Stimulated activated CD4-positive, alpha-beta T cell treated with anti-CD3 and anti-CD28 coated beads, Interleukin-15, amount 100 ng/mL, for 1 hour (primary cell): Measurements from ENCODE around the gene HOXD1.

ENCODE experiments used
- DNase-seq, 2 donors: peaks; one replicate each; pipeline ENCODE4 v3.0.0-alpha.2; 2020; ENCODE audit warnings: low read depth in 1 of 2, low spot score in 1 of 2

Gene HOXD1

DNA sequence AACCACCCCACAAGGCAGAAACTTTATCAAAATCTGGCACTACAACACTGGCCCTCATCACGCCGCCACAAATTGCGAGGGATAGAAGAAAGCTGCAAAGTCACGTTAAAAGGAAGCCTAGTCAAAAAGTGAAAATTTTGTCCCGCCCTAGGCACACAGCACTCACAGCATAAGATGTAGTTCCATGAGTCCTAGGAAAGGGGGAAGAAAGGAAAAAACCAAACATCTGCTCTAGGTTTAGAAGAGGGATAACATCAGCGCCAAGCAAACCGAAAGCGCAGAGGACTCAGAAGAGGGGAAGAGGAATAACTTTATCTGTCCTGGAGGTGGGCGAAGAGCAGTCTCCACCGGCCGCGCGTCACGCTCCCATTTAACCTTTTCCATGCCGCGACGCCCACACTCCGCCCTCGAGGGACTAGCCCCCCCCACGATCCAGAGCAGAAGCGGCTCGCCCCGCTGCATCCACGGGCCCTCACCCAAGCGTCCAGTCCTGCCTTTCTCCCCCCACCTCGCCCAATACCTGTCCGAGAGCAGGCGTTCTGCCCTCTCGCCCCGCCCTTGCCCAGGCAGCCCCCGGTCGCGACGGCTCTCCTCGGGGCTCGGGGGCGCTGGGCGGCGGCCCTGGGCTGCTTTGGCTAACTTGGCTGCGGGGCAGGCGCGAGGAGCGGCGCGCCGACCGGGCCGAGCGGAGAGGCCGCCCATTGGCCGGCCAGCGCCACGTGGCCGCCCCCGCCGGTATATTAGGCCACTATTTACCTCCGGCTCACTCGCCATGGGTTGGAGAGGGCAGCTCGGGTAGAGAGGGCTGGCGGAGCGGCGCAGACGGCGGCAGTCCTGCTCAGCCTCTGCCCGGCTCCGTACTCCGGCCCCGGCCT lies at the start of gene HOXD1:
TSS of gene HOXD1 (plus strand) at position 770 of the 875 bp plus-strand sequence. CDS start 134 bp downstream, outside the sequence.
- no peak for DNase-seq

DNA sequence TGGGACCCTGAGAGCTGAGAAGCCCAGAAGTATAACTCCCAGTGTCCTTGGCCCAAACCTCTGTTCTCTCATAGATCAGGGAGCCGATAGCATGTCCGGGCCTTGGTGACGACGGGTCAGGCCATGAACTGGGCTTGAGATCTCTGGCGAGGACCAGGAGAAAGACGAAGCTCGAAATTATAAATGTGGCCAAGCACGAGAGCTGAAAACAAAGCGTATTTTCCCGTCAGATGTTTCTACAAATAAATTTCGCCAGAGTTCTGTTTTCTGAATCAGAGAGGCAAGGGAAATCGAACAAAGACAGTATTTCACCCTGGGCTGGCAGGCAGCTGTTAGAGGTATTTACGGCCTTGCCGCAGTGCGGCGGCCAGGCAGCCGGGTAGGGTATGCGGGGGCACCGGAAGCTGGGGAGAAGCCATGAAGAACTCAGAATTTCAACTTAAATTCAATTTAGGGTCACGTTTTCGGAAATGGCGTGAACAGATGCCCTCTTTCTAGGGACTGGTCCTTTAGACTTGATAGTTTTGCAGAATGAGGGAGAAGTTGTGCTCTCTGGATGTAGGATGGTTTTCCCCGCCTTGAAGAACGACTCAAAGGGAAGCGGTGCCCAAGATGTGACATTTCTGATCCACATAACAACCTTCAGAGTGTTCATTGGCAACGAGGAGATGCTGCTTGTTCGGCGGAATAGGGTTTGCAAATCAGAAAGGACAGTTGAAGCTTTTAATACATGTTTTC lies 49.4 kb upstream of the HOXD1 start:
- no peak for DNase-seq

DNA sequence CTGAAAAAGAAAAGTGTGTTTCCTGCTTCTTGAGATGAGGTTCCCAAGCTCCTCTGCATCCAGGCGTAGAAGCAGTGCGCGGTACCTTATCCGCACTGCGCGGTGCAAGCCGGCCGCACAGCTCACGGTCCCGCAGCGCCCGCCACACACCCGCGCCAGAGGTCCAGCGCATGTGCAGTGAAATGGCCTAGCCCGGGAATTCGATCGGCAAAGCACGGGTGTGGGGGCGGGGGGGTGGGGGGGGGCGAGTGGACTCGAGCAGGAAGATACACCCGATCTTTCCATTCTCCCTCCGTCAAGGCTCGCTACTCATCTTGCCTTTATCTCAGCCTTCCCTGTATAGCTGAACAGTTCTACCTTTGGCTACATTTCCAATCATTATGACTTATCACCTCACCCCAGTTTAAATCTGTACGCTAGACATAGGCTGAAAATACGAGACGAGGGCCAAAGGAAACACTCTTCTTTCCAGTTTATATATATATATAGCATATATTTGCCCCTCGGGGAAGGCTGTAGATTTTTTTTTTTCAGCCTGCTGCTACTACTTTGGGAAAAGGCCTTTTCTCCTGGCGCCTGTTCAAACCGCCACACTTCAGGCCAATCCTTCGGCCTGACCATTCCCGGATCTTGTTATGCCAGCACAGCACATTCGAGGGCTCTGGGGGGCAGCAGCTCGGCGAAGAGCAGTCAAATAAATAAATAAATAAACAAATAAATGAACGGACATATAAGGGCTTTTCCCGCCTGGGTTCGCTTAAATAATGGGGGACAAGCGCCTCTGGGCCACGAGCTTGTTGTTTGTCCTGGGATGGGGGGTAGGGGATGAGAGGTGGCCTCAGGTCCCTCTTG lies 48.6 kb upstream of the HOXD1 start:
- no peak for DNase-seq

DNA sequence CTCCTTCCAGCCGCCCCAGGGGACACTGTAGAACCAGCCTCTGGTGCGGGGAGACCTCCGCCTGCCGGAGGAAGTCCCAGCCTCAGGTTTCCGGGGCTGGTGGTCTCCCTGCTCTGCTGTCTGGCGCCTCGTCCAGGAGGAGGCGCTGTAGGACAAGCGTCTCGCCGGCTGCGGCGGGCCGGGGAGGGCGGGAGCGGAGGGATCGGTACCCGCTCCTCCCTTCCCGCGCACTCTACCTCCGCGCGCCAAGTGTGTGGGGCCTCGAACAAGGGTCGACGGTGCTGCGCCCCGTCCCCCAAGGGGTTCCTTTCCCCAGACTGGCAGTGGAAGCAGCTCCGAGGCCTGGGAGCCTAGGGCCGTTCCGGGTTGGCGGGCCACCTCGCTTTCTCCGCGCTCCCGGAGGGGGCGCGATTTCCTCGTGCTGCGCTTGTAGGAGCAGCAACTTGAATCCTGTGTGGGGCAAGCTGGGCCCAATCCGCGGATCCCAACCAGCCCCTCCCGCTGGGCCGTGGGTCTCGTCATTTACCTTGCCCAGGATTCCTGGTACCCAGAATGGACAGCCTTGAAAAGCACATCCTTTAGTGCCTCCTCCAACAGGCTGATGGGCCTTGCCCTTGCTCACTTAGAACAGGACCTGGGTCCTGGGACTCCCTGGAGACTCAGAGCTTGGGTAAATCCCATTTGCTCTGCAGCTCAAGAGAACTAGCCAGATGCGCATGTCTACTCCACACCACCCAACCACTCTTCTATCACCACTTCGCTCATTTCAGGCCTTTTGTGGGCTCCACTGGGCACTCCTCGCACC lies 47.8 kb upstream of the HOXD1 start:
- peak in 1 of 2 donors; percentile 48 for DNase-seq

DNA sequence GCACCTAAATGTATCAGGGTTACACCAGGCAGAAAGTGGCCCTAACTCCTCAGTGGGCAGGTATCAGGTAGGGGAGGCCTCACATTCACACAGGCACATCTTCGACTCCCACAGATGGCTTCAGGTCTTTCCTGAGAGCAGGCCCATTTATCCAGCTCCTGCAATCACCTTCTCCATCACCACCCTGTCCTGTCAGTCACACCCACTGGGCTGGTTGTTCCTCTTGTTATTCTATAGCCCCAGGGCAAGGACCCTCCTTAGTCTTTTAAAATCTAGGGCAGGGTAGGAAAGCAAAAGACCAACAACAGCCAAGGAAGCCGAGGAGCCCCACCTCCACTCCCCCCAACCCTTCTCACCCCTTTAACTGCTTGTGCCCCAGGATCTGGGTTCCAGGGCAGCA lies 46.2 kb upstream of the HOXD1 start:
- no peak for DNase-seq

DNA sequence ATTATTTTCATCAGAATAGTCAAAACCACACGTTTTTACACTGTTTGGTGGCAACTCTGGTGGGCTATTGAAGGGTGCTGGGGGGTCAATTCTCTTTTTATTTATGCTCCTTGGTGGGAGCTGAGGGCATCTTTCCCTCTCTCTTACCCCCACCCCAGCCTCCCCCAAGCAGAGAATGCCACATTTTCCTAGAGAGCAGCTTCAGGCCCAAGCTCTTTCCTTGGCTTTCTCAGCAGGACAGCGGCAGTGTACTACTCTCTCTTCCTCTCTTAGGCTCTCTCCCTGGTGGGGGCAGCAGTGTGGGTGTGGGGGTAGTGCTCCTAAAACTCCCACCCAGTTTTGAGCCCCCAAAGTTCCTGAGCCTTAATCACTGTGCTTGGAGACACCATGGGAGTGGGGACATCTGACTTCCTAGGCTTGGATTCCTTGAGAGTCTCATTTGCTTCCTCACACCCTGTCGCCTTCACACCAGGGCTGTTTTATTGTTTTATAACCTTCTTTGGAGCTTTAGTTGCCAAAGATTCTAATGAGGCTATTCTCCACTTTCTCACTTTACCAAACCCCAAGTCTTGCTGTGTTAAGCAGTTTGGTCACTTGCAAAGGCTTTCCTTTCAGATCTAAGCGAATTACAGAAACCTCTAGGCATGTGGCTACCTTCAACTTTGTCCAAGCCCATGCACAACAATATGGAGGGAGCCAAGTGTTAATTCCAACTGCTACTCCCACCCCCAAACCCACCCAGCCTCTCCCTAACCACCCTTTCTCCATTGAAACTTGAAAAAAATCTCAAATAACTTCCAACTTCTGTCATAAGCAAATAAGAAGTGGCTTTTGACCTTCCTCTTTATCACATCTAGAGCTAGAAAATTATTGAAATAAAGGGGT lies 43.1 kb upstream of the HOXD1 start:
- DNase-seq = no peak

DNA sequence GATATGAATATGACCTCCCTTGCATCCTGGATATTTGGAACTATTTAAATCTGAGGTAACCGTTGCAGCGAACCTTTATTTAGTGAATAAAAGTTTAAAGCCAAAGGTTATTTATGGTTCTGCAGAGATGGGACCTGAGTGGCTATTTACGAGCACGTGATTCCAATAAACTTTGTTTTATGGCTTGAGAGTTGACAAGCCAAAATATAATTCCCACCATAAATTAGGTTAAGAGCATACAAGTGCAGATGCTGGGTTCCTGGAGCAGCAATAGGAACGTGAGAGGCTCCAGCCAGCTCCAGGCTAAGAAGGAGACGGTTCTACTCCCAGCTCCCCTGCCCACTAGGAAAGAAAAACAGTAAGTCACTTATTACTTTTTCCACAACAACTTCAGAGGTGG lies 42.4 kb upstream of the HOXD1 start:
- DNase-seq = no peak

DNA sequence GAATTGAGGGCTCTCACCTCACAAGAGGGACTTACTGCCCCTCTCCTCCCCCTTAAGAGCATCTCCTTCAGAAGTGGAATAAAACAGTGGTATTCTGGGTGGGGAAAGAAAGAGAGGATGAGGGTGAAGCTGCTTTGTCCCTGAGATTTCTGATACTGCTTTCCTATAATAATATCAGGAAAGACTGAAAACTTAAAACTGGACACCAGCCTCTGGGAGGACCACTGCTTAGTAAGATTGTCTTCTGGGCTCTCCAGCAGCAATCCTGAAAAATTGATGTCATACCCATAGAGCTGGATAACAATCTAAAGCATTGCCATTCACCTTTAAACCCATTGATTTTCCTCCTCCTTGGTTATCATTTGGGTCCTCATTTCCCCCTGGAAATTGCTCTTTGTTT lies 41.8 kb upstream of the HOXD1 start:
- no peak for DNase-seq

DNA sequence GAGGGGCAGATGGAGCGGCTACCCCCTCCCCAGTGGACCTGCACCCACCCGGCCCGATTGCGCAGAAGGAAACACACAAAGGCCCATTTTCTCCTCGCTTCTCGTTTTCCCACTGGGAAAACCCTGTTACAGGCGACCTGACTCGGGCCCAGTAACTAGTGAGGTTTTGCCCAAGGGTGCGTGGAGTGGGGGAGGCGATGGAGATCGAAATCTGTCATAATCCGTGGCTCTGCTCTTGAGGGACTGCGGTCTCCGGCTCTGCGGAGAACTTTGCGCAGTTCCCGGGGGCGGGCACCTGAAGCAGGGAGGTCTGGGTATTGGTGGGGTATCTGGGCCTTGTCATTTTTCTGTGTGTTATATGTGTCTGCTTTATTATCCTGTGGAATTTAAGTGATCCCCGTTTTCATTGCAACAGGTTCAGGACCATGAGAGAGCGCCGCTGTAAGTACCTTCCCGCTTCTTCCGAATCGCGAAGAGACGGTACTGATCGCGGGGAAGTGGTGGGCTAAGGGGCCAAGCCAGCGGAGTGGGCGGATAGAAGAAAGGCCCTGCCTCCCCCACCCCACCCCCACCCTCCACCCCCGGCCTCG lies 41.2 kb upstream of the HOXD1 start:
- DNase-seq = no peak

DNA sequence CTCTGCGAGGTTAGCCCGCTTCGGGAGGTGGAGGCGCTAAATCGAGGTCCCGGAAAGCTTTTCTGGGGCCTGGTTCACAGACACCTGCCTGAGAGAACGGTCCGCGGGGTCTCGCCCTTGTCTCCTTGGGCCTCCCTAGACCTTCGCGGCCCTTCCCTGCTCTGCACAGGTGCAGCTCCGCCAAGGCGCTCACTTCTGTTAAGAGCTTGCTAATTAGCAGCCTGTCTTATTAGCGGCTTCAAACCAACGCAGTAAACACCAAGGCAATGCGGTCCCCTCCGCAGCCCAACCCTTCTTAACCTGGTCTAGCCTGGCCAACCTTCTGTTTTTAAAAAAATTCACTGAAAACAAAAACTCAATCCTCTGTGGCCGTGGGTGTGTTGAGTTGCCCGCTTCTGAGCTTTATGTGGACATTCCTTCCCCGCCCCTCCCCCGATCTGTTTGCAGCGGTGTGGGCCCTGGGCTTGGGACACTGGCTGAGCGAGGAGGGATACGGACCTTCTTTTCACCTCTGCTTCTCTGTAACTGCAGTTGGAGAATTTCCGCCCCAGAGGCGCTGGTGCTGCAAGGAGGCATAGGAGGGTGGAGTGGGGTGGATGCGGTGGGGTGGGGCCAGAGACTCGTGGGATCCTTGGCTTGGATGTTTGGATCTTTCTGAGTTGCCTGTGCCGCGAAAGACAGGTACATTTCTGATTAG lies 40.5 kb upstream of the HOXD1 start:
- no peak for DNase-seq

DNA sequence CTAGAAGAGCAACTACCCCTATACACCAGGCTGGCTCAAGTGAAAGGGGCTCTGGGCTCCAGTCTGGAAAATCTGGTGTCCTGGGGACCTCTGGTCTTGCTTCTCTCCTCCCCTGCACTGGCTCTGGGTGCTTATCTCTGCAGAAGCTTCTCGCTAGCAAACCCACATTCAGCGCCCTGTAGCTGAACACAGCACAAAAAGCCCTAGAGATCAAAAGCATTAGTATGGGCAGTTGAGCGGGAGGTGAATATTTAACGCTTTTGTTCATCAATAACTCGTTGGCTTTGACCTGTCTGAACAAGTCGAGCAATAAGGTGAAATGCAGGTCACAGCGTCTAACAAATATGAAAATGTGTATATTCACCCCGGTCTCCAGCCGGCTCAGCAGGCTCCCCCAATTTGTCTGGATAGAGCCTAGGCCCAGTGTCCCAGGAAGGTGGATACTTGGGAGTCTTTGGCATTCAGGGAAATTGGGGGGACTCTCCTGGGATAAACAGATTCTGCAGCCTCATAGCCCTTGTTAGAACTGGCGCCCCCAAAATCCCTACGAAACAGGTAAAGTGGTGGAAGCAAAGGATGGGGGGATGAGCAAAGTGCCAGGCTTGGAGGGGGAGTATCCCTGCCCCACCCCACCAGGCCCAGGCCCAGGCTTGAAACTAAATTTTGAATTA lies 39.6 kb upstream of the HOXD1 start:
- no peak for DNase-seq

DNA sequence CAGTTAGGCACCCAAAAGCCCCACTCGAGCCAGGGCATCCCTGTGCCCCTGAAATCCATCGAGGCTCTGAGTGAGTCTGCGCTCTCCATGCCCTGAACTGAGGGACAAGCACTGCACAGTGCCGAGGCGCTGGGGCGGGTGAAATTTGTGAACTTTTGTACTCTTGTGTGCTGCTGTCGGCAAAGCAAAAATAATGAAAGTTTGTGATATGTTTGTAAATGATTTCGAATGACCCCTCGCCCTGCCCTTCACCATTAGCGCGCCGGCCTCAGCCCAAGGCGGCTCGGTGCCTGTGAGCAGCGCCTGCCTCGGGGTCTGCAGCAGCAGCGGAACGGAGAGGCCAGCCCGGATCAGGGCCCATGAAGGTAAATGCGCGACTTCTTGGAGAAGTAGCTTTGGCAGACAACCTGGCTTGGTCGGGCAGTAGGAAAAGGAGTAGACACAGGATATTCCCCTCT lies 39.0 kb upstream of the HOXD1 start:
- DNase-seq = no peak

DNA sequence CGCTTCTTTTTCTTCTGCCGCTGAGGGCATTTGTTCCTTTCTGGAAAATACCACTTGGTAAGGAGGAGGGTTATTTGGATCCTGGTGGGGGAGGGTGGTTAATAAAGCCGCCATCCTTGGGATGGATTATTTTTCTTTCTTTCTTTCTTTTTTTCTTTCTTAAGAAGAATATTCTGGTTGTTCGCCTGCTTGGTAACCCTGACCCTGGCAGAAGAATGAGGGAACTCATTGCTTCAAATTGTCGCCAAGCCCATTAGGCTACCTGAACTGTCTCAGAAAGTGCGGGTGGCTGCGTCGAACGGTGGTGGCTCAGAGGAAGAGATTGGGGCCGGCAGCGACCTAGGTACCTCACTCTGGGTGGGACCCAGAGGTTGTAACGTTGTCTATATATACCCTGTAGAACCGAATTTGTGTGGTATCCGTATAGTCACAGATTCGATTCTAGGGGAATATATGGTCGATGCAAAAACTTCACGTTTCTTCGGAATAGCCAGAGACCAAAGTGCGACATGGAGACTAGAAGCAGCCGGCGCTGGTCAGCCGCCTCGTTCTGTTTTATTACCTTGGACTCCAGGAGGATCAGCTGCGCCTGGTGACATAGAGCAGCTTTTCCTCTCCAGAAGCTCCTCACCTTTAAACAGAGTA lies 38.4 kb upstream of the HOXD1 start:
- DNase-seq = no peak

DNA sequence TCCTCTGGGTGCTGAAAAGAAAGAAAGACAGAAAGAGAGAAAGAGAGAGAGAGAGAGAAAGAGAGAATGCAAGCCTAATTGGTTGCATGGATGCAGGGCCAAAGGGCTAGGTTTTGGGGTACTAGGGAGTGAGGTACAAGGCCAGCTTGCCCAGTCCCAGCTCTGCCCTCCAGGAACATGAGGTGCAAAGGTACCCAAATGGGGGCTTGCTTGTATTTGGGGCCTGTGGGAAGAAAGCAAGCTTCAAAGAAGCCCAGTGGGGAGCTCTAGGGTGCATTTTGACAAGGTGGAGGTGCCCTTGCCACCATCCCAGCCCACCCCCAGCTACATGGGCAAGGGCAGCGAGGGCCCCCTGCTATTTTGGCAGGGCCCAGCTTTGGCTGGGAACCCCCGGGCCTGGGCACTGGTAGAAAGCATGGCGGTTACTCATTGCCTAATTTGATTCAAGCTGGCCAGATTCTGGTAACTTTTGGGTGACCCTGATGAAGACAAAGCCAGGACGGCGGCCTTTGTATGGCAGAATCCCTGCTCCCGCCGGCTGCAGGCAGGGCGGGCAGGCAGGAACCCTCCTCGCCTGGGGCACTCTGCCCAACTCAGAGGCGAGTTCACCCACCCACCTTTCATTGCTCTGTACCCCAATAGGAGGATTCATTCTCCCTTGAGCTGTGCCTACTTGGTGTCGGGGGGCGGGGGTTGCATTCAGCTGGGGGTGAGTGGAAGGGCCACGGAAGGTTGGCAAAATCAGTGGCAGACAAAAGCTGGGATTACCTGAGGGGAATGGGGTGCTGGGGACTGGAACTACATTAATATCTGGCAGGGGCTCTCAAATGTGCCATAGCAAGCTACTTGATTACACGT lies 37.7 kb upstream of the HOXD1 start:
- DNase-seq = no peak

DNA sequence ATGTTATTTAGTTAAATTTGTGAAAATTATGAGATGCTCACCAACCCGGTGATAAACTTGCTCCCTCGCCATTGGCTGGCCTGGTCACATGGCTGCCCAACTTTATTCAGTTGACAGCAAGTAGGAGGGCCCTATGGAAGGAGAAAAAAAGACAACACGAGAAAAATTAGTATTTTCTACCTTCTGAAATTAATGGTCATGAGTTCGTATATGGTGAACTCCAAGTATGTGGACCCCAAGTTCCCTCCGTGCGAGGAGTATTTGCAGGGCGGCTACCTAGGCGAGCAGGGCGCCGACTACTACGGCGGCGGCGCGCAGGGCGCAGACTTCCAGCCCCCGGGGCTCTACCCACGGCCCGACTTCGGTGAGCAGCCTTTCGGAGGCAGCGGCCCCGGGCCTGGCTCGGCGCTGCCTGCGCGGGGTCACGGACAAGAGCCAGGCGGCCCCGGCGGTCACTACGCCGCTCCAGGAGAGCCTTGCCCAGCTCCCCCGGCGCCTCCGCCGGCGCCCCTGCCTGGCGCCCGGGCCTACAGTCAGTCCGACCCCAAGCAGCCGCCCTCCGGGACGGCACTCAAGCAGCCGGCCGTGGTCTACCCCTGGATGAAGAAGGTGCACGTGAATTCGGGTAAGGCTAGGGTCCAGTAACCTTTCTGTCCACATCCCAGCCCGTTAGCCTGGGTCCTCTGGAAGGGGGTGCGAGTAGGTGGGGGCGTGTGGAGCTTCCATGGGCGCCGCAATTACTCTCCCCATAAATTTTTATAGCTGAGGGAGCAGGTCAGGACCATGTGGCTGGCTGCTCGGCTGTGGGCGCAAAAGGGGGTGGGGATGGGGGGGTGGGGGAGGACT lies 36.8 kb upstream of the HOXD1 start, which contains the start of gene HOXD4:
TSS of gene HOXD4 (plus strand) at position 109 of the 846 bp plus-strand sequence. CDS start at position 193, 84 bp downstream.
- DNase-seq = no peak
